ENCODE data around the gene SLC35B1.

The SLC35B1 gene

DNA sequence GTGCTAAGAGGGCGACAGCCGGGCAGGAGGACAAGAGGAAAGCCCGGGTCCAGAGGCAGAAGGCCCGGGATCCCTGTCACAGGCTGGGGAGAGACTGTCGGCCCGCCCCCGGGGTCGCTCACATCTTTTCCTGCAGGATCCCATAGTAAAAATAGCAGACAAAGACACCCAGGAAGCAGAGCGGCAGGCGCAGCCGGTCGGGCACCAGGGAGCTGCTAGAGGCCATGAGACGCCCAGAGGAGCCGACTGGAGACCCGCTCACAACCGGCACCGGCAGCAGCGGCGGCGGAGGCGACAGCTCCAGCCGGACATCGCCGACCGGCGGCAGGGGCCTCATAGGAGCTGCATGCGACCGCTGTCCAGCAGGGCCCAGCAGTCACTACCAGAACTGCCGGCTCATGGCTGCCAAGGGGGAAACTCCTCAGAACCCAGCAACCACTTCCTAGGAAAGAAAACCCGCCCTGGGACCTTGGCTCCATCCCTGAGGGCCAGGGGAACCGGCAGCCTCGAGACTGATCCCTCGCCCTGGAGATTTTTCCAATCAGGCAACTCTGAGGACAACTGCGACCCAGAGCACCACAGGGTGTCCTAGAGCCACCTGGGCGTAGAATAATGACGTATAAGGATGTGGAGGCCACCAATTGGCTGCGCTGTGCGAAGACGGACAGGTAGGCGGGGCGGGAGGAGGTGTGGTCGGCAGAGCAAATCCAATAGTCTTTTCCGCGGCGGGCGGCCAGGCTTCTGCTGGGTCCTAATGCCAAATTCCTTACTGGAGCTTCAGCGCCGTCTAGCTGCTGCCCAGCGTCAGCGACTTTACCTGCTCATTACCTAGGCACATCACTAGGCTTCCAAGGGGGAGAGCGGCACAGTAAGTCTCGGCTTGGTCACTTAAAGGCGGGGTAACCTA lies at the start of gene SLC35B1:
Gene SLC35B1, minus strand, starts transcription at position 357 of the 907 bp plus-strand sequence. Its CDS starts 131 bp downstream, at position 226.
- peak within 1 kb of the TSS; percentile 96 for H3K9ac ChIP-seq (ENCODE audit: low read length)

GRCh38 chr17:49757151-49757777 lies 49.5 kb upstream of the SLC35B1 start:
- H3K27ac ChIP-seq (ENCODE audit: low read length), result no peak overlapping the region

More for the DNA sequence above, at the start of gene SLC35B1:
- Histone ChIP-seq H3K27ac (ENCODE audit: low read length) (peak within 1 kb of the TSS; percentile 99), H3K4me1 (ENCODE audit: control insufficient read depth, low read depth, low read length) (peaks cover 5% of the 10 kb centered on the region), H3K4me3 (ENCODE audit: low read length) (peak within 1 kb of the TSS; percentile 91), H3K27me3 (ENCODE audit: control insufficient read depth, insufficient read depth, low read length) (no peaks in the 10 kb centered on the region), H3K9me3 (ENCODE audit: control insufficient read depth, low read depth, low read length) (no peaks in the 10 kb centered on the region), H3K36me3 (ENCODE audit: control insufficient read depth, low read depth, low read length) (peaks cover 38% of the 10 kb centered on the region)

GRCh38 chr17:49756323-49757150 lies 48.8 kb upstream of the SLC35B1 start:
- Histone ChIP-seq H3K27ac (ENCODE audit: low read length) (no peak overlapping the region), H3K4me3 (ENCODE audit: low read length) (no peak overlapping the region), H3K27me3 (ENCODE audit: control insufficient read depth, insufficient read depth, low read length) (no peaks in the 10 kb centered on the region), H3K4me1 (ENCODE audit: control insufficient read depth, low read depth, low read length) (no peaks in the 10 kb centered on the region), H3K9me3 (ENCODE audit: control insufficient read depth, low read depth, low read length) (no peaks in the 10 kb centered on the region), H3K36me3 (ENCODE audit: control insufficient read depth, low read depth, low read length) (no peaks in the 10 kb centered on the region), H3K9ac (ENCODE audit: low read length) (no peak overlapping the region)

More at GRCh38 chr17:49757151-49757777, 49.5 kb upstream of the SLC35B1 start:
- Histone ChIP-seq H3K27me3 (ENCODE audit: control insufficient read depth, insufficient read depth, low read length) (no peaks in the 10 kb centered on the region), H3K9ac (ENCODE audit: low read length) (no peak overlapping the region), H3K4me3 (ENCODE audit: low read length) (no peak overlapping the region), H3K36me3 (ENCODE audit: control insufficient read depth, low read depth, low read length) (no peaks in the 10 kb centered on the region), H3K9me3 (ENCODE audit: control insufficient read depth, low read depth, low read length) (no peaks in the 10 kb centered on the region), H3K4me1 (ENCODE audit: control insufficient read depth, low read depth, low read length) (peaks cover 4% of the 10 kb centered on the region)

GRCh38 chr17:49755663-49756283 lies 48.0 kb upstream of the SLC35B1 start:
- Histone ChIP-seq H3K4me1 (ENCODE audit: control insufficient read depth, low read depth, low read length) (no peaks in the 10 kb centered on the region), H3K9me3 (ENCODE audit: control insufficient read depth, low read depth, low read length) (no peaks in the 10 kb centered on the region), H3K27ac (ENCODE audit: low read length) (no peak overlapping the region), H3K9ac (ENCODE audit: low read length) (no peak overlapping the region), H3K36me3 (ENCODE audit: control insufficient read depth, low read depth, low read length) (no peaks in the 10 kb centered on the region), H3K27me3 (ENCODE audit: control insufficient read depth, insufficient read depth, low read length) (no peaks in the 10 kb centered on the region), H3K4me3 (ENCODE audit: low read length) (no peak overlapping the region)

GRCh38 chr17:49753959-49754391 lies 46.2 kb upstream of the SLC35B1 start:
- Histone ChIP-seq H3K36me3 (ENCODE audit: control insufficient read depth, low read depth, low read length) (peaks cover 4% of the 10 kb centered on the region), H3K27me3 (ENCODE audit: control insufficient read depth, insufficient read depth, low read length) (no peaks in the 10 kb centered on the region), H3K9ac (ENCODE audit: low read length) (no peak overlapping the region), H3K4me1 (ENCODE audit: control insufficient read depth, low read depth, low read length) (no peaks in the 10 kb centered on the region), H3K9me3 (ENCODE audit: control insufficient read depth, low read depth, low read length) (no peaks in the 10 kb centered on the region), H3K4me3 (ENCODE audit: low read length) (no peak overlapping the region), H3K27ac (ENCODE audit: low read length) (no peak overlapping the region)

- Histone ChIP-seq H3K4me3 (ENCODE audit: low read length) (no peak overlapping the region), H3K36me3 (ENCODE audit: control insufficient read depth, low read depth, low read length) (peaks cover 11% of the 10 kb centered on the region), H3K9me3 (ENCODE audit: control insufficient read depth, low read depth, low read length) (no peaks in the 10 kb centered on the region), H3K4me1 (ENCODE audit: control insufficient read depth, low read depth, low read length) (no peaks in the 10 kb centered on the region), H3K27me3 (ENCODE audit: control insufficient read depth, insufficient read depth, low read length) (no peaks in the 10 kb centered on the region), H3K9ac (ENCODE audit: low read length) (no peak overlapping the region), H3K27ac (ENCODE audit: low read length) (no peak overlapping the region)
These were observed 44.7 kb upstream of the SLC35B1 start for GRCh38 chr17:49752508-49752907.

DNA sequence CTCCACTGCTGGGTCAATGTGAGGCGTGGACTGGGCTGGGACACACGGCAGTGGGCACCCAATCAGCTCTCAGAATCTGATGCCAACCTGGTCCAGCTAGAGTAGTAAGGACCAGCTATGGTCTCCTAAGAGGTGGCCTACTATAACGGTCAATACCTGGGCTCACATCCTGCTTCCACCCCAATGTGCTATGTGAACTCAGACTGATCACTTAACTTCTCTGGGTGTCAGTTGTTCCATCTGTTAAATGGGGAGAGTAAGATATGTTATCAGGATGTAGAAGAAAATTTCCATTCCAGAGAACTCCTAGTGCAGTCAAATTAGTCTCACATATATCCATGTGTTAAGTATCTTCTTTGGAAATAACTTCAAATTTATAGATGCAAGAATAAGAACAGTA lies 42.0 kb upstream of the SLC35B1 start:
- Histone ChIP-seq H3K4me1 (ENCODE audit: control insufficient read depth, low read depth, low read length) (no peaks in the 10 kb centered on the region), H3K27me3 (ENCODE audit: control insufficient read depth, insufficient read depth, low read length) (no peaks in the 10 kb centered on the region), H3K36me3 (ENCODE audit: control insufficient read depth, low read depth, low read length) (peaks cover 11% of the 10 kb centered on the region), H3K27ac (ENCODE audit: low read length) (no peak overlapping the region), H3K9me3 (ENCODE audit: control insufficient read depth, low read depth, low read length) (no peaks in the 10 kb centered on the region), H3K4me3 (ENCODE audit: low read length) (no peak overlapping the region), H3K9ac (ENCODE audit: low read length) (no peak overlapping the region)

DNA sequence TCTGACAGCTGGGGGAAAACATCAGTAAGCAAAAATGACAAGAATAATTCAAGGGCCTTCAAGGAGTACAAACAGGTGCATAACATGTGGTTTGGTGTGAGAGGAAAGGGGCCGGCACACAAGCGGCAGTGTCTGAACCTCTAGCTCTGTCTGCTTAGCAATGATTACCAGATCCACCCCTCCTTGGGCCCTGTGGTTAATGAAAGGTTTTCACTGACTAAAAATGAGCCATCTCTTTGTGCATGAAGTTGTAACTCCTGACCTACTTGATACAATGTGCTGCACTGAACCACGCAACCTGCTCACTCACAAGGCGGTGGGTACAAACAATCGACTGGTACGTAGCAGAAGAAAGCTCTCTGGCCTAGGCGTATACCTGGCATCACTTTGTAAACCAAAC lies 41.0 kb upstream of the SLC35B1 start:
- Histone ChIP-seq H3K27me3 (ENCODE audit: control insufficient read depth, insufficient read depth, low read length) (no peaks in the 10 kb centered on the region), H3K9ac (ENCODE audit: low read length) (no peak overlapping the region), H3K9me3 (ENCODE audit: control insufficient read depth, low read depth, low read length) (no peaks in the 10 kb centered on the region), H3K36me3 (ENCODE audit: control insufficient read depth, low read depth, low read length) (peaks cover 11% of the 10 kb centered on the region), H3K27ac (ENCODE audit: low read length) (no peak overlapping the region), H3K4me1 (ENCODE audit: control insufficient read depth, low read depth, low read length) (no peaks in the 10 kb centered on the region), H3K4me3 (ENCODE audit: low read length) (no peak overlapping the region)

DNA sequence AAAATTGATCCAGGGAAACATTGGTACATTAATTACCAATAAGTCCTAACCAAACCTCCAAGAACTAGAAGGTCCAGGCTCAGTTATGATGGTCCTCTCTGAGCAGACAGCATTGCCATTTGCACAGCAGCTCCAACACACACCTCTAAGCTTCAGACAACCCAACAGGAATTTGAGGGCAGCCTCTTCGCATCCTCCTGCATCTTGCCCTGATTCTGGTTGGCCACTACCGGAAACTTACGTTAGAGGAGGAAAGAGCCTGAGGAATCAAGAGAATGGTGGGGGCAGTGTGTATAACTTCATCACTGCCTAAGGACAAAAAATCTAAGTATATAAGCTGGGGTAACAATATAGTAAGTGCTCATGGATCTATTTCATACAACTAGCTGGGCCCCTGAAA lies 40.5 kb upstream of the SLC35B1 start:
- Histone ChIP-seq H3K27me3 (ENCODE audit: control insufficient read depth, insufficient read depth, low read length) (no peaks in the 10 kb centered on the region), H3K9me3 (ENCODE audit: control insufficient read depth, low read depth, low read length) (no peaks in the 10 kb centered on the region), H3K36me3 (ENCODE audit: control insufficient read depth, low read depth, low read length) (peaks cover 11% of the 10 kb centered on the region), H3K9ac (ENCODE audit: low read length) (no peak overlapping the region), H3K27ac (ENCODE audit: low read length) (no peak overlapping the region), H3K4me3 (ENCODE audit: low read length) (no peak overlapping the region), H3K4me1 (ENCODE audit: control insufficient read depth, low read depth, low read length) (no peaks in the 10 kb centered on the region)

DNA sequence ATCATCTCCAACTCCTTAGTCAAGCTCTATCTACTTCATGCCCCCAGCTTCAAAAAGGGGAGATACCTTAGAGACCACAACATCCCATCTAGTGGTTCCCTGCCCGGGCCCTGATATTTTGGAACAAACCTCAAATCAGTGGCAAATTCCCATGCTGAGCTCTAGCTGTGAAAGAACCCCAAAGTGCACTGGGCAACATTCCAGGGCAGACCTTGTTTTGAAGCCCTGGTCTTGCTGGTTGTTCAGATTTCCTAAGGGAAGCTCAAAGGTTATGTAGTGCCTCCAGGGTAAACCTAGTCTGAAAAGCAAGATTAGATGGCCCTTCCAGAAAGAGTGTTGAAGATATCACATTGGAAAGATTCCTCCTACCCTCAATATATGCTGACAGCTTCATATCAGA lies 39.9 kb upstream of the SLC35B1 start:
- Histone ChIP-seq H3K36me3 (ENCODE audit: control insufficient read depth, low read depth, low read length) (peaks cover 11% of the 10 kb centered on the region), H3K9ac (ENCODE audit: low read length) (no peak overlapping the region), H3K27me3 (ENCODE audit: control insufficient read depth, insufficient read depth, low read length) (no peaks in the 10 kb centered on the region), H3K9me3 (ENCODE audit: control insufficient read depth, low read depth, low read length) (no peaks in the 10 kb centered on the region), H3K27ac (ENCODE audit: low read length) (no peak overlapping the region), H3K4me1 (ENCODE audit: control insufficient read depth, low read depth, low read length) (no peaks in the 10 kb centered on the region), H3K4me3 (ENCODE audit: low read length) (no peak overlapping the region)
